ENCODE measurements around the gene CCL27.

DNA sequence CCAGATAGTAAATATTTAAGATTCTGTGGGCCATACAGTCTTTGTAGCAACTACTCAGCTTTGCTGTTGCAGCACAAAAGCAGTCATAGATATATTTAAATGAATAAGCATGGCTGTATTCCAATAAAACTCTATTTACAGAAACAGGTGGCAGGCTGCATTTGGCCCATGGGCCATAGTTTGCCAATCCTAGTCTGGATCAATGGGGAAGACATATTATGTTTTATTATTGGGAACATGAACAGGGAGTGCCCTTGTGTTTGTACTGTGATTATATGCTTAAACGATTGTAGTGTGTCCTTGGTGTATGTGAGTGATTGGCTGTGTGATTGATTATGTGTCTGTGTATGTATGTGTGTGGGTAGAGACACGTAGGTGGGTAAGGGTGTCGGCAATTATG is 12.0 kb upstream of the CCL27 start:
- TF ChIP-seq, protein P1, sequence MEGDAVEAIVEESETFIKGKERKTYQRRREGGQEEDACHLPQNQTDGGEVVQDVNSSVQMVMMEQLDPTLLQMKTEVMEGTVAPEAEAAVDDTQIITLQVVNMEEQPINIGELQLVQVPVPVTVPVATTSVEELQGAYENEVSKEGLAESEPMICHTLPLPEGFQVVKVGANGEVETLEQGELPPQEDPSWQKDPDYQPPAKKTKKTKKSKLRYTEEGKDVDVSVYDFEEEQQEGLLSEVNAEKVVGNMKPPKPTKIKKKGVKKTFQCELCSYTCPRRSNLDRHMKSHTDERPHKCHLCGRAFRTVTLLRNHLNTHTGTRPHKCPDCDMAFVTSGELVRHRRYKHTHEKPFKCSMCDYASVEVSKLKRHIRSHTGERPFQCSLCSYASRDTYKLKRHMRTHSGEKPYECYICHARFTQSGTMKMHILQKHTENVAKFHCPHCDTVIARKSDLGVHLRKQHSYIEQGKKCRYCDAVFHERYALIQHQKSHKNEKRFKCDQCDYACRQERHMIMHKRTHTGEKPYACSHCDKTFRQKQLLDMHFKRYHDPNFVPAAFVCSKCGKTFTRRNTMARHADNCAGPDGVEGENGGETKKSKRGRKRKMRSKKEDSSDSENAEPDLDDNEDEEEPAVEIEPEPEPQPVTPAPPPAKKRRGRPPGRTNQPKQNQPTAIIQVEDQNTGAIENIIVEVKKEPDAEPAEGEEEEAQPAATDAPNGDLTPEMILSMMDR (IDR thresholded peaks at IDR 0.05) = no peak
- TF ChIP-seq EZH2 (IDR thresholded peaks at IDR 0.05; ENCODE audit: borderline replicate concordance, insufficient read depth, low read depth, low read length, poor library complexity, severe bottlenecking) = no peak

All from B cell (primary cell).